ENCODE results near the gene ACSM3.

- TF ChIP-seq USF1 (CRISPR knock-in tag; IDR thresholded peaks at IDR 0.05) (no peak), ZFPM2 (CRISPR knock-in tag; IDR thresholded peaks at IDR 0.05) (no peak), HDGF (IDR thresholded peaks at IDR 0.05) (no peak), ELF4 (CRISPR knock-in tag; IDR thresholded peaks at IDR 0.05) (no peak), GATAD2A (IDR thresholded peaks at IDR 0.05) (no peak), MLLT1 (IDR thresholded peaks at IDR 0.05) (no peak), IRF2 (CRISPR knock-in tag; IDR thresholded peaks at IDR 0.05) (no peak)
Measured at GRCh38 chr16:20830372-20830771, 66.6 kb downstream of the ACSM3 start.

Measured in K562 (cell line).